WTC11 (cell line): Measurements from ENCODE around the gene HES2. TPM values are rescaled to one million over a fixed set of nuclear protein-coding genes. Genes with fewer than 3 reads are reported as not detected.

Experiments used
- ATAC-seq: fragments of 200-7000 bp; cut with Tn5 transposase; 2 replicates; pipeline ENCODE4 v1.10.0; 2021; ENCODE audit warnings: mild to moderate bottlenecking, moderate library complexity
- CTCF ChIA-PET: fragments of 300-600 bp; sonication (Branson Sonifier 250); formaldehyde crosslinking; loops from one replicate; lab custom pipeline; 2021; ENCODE audit warnings: antibody characterized with exemption; lab: Charles Lee
- POLR2A ChIA-PET: fragments of 350-600 bp; sonication (Branson Sonifier 250); formaldehyde crosslinking; loops from one replicate; lab custom pipeline; 2021; ENCODE audit warnings: antibody characterized with exemption; lab: Charles Lee
- DNase-seq: peaks from one replicate; pipeline ENCODE4 v3.0.0; 2021; ENCODE audit warnings: low spot score
- H3K27ac Mint-ChIP-seq: 2 replicates; pipeline ENCODE4 v1.8.0; 2021; ENCODE audit warnings: mixed read lengths
- H3K27me3 Mint-ChIP-seq: 2 replicates; pipeline ENCODE4 v1.8.0; 2021; ENCODE audit warnings: low read depth, mild to moderate bottlenecking, moderate library complexity, mixed read lengths
- H3K36me3 Mint-ChIP-seq: 2 replicates; pipeline ENCODE4 v1.8.0; 2021; ENCODE audit warnings: mixed read lengths
- H3K4me1 Mint-ChIP-seq: 2 replicates; pipeline ENCODE4 v1.8.0; 2022; ENCODE audit warnings: mixed read lengths
- H3K4me3 Mint-ChIP-seq: 2 replicates; pipeline ENCODE4 v1.8.0; 2021; ENCODE audit warnings: mild to moderate bottlenecking, moderate library complexity, mixed read lengths
- H3K9me3 Mint-ChIP-seq: 2 replicates; pipeline ENCODE4 v1.8.0; 2021; ENCODE audit warnings: mixed read lengths
- FOXP1 ChIP-seq: sonication (generic); formaldehyde crosslinking; IDR thresholded peaks from 2 replicates; pipeline ENCODE4 v1.8.0; 2022; ENCODE audit warnings: missing genetic modification reagents, mild to moderate bottlenecking, moderate library complexity, borderline replicate concordance
- GABPB1 ChIP-seq: sonication (generic); formaldehyde crosslinking; IDR thresholded peaks from 2 replicates; pipeline ENCODE4 v1.8.1; 2023; ENCODE audit warnings: mild to moderate bottlenecking, missing genetic modification reagents
- NFATC4 ChIP-seq: fragments of 250-450 bp; sonication (Bioruptor Pico); IDR thresholded peaks from 2 replicates; pipeline ENCODE4 v1.9.0; 2021; ENCODE audit warnings: mild to moderate bottlenecking
- NR3C1 ChIP-seq: sonication (generic); formaldehyde crosslinking; conservative IDR thresholded peaks from 2 replicates; pipeline ENCODE4 v1.8.1; 2023; ENCODE audit warnings: low read depth, mild to moderate bottlenecking, missing genetic modification reagents
- ZNF416 ChIP-seq: fragments of 250-450 bp; sonication (Bioruptor Pico); IDR thresholded peaks from 2 replicates; pipeline ENCODE4 v1.9.0; 2021; ENCODE audit warnings: mild to moderate bottlenecking, inconsistent platforms
- total RNA-seq: library from RNA; stranded (reverse); gene quantifications from 3 replicates; pipeline ENCODE4 v1.2.3, GENCODE V29; 2021
- TF ChIP-seq, protein P1 (sequence below): sonication (generic); formaldehyde crosslinking; IDR thresholded peaks from 2 replicates; pipeline ENCODE4 v1.8.0; 2022; ENCODE audit warnings: mild to moderate bottlenecking, missing genetic modification reagents
- TF ChIP-seq, protein P2 (sequence below): sonication (generic); formaldehyde crosslinking; IDR thresholded peaks from 2 replicates; pipeline ENCODE4 v1.8.1; 2022; ENCODE audit warnings: low read depth, missing genetic modification reagents, borderline replicate concordance
- TF ChIP-seq, protein P3 (sequence below): sonication (generic); formaldehyde crosslinking; IDR thresholded peaks from 2 replicates; pipeline ENCODE4 v1.8.1; 2023; ENCODE audit warnings: mild to moderate bottlenecking, missing genetic modification reagents, moderate library complexity
- TF ChIP-seq, protein P4 (sequence below): sonication (generic); formaldehyde crosslinking; IDR thresholded peaks from 2 replicates; pipeline ENCODE4 v1.8.1; 2023; ENCODE audit warnings: mild to moderate bottlenecking, missing genetic modification reagents, borderline replicate concordance
- TF ChIP-seq, protein P5 (sequence below): sonication (generic); formaldehyde crosslinking; IDR thresholded peaks from 2 replicates; pipeline ENCODE4 v1.8.0; 2022; ENCODE audit warnings: mild to moderate bottlenecking, missing genetic modification reagents
- TF ChIP-seq, protein P6 (sequence below): sonication (generic); formaldehyde crosslinking; IDR thresholded peaks from 2 replicates; pipeline ENCODE4 v1.8.1; 2022; ENCODE audit warnings: missing genetic modification reagents, borderline replicate concordance
- TF ChIP-seq, protein P7 (sequence below): fragments of 250-450 bp; sonication (Bioruptor Pico); IDR thresholded peaks from 2 replicates; pipeline ENCODE4 v2.1.2; 2022; ENCODE audit warnings: mild to moderate bottlenecking, moderate library complexity

HES2 gene
- total RNA-seq, 1 experiment from 2014 or later, result 2.7 TPM

DNA sequence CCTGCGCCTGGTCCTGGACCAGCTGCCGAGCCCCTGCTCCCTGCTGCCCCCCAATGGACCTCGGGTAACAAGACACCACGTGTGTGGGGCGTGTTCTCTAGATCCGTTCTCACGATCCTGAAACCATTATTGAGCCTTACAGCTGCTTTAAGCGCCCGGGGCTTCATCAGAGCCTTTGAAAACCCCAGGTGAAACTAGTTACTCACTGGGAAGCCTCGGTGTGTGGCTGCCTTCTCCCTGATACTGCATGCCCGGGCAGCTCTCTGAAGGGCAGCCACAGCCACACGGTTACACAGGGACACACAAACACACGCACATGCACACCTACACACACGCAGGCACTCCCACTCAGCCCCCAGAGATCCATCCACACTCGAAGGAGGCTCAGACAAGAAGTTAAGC lies 5.3 kb downstream of the HES2 start (continued):
- TF ChIP-seq, protein P1, sequence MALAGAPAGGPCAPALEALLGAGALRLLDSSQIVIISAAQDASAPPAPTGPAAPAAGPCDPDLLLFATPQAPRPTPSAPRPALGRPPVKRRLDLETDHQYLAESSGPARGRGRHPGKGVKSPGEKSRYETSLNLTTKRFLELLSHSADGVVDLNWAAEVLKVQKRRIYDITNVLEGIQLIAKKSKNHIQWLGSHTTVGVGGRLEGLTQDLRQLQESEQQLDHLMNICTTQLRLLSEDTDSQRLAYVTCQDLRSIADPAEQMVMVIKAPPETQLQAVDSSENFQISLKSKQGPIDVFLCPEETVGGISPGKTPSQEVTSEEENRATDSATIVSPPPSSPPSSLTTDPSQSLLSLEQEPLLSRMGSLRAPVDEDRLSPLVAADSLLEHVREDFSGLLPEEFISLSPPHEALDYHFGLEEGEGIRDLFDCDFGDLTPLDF (CRISPR knock-in tag), result no peak
- TF ChIP-seq, protein P2, sequence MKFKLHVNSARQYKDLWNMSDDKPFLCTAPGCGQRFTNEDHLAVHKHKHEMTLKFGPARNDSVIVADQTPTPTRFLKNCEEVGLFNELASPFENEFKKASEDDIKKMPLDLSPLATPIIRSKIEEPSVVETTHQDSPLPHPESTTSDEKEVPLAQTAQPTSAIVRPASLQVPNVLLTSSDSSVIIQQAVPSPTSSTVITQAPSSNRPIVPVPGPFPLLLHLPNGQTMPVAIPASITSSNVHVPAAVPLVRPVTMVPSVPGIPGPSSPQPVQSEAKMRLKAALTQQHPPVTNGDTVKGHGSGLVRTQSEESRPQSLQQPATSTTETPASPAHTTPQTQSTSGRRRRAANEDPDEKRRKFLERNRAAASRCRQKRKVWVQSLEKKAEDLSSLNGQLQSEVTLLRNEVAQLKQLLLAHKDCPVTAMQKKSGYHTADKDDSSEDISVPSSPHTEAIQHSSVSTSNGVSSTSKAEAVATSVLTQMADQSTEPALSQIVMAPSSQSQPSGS (CRISPR knock-in tag), result no peak
- no peak for TF ChIP-seq NR3C1
- TF ChIP-seq, protein P3, sequence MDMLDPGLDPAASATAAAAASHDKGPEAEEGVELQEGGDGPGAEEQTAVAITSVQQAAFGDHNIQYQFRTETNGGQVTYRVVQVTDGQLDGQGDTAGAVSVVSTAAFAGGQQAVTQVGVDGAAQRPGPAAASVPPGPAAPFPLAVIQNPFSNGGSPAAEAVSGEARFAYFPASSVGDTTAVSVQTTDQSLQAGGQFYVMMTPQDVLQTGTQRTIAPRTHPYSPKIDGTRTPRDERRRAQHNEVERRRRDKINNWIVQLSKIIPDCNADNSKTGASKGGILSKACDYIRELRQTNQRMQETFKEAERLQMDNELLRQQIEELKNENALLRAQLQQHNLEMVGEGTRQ, result peak; percentile 78
- TF ChIP-seq FOXP1, result peak; percentile 40; the same call in 1 of the 2 replicates
- TF ChIP-seq, protein P4, sequence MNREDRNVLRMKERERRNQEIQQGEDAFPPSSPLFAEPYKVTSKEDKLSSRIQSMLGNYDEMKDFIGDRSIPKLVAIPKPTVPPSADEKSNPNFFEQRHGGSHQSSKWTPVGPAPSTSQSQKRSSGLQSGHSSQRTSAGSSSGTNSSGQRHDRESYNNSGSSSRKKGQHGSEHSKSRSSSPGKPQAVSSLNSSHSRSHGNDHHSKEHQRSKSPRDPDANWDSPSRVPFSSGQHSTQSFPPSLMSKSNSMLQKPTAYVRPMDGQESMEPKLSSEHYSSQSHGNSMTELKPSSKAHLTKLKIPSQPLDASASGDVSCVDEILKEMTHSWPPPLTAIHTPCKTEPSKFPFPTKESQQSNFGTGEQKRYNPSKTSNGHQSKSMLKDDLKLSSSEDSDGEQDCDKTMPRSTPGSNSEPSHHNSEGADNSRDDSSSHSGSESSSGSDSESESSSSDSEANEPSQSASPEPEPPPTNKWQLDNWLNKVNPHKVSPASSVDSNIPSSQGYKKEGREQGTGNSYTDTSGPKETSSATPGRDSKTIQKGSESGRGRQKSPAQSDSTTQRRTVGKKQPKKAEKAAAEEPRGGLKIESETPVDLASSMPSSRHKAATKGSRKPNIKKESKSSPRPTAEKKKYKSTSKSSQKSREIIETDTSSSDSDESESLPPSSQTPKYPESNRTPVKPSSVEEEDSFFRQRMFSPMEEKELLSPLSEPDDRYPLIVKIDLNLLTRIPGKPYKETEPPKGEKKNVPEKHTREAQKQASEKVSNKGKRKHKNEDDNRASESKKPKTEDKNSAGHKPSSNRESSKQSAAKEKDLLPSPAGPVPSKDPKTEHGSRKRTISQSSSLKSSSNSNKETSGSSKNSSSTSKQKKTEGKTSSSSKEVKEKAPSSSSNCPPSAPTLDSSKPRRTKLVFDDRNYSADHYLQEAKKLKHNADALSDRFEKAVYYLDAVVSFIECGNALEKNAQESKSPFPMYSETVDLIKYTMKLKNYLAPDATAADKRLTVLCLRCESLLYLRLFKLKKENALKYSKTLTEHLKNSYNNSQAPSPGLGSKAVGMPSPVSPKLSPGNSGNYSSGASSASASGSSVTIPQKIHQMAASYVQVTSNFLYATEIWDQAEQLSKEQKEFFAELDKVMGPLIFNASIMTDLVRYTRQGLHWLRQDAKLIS, result no peak
- no peak for TF ChIP-seq NFATC4
- TF ChIP-seq ZNF416, result no peak

DNA sequence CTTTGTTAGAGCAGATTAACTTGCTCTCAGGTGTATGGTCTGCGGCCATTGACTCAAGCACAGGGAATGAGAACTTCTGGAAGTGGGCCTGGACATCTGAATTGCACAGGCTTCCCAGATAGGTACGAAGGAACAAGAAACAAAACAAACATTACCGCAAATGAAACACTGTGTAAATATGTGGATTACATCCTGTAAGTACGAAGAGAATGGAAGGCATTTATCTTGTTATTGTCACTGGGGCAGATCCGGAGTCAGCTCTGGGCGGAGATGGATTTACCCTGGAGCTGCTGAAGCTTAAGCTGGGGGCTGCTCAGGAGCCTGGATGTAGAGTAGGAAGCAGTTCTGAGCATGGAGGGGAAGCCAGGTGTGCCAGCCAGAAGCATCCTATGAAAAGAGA lies 6.8 kb downstream of the HES2 start:
- no peak for DNase-seq
- POLR2A ChIA-PET, result interaction anchor here (1.2 kb wide), 1 partner anchor 15 kb away, joined by 3 read pairs; no protein-coding TSS in a partner anchor
- H3K4me1 Mint-ChIP-seq, result peaks cover 20% of the 10 kb centered on the region
- no peak for ATAC-seq
- no peaks in the 10 kb centered on the region for H3K9me3 Mint-ChIP-seq
- CTCF ChIA-PET, result interaction anchor here (0.6 to 4.0 kb wide), 6 partner anchors 10 to 208 kb away, joined by 3 to 35 read pairs (median 8); partner anchors contain the start of gene ACOT7
- H3K27me3 Mint-ChIP-seq, result peaks cover 63% of the 10 kb centered on the region
- no peak overlapping the region for H3K4me3 Mint-ChIP-seq
- no peaks in the 10 kb centered on the region for H3K36me3 Mint-ChIP-seq
- no peak overlapping the region for H3K27ac Mint-ChIP-seq
- TF ChIP-seq, protein P5, sequence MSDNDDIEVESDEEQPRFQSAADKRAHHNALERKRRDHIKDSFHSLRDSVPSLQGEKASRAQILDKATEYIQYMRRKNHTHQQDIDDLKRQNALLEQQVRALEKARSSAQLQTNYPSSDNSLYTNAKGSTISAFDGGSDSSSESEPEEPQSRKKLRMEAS (CRISPR knock-in tag), result no peak
- TF ChIP-seq, protein P6, sequence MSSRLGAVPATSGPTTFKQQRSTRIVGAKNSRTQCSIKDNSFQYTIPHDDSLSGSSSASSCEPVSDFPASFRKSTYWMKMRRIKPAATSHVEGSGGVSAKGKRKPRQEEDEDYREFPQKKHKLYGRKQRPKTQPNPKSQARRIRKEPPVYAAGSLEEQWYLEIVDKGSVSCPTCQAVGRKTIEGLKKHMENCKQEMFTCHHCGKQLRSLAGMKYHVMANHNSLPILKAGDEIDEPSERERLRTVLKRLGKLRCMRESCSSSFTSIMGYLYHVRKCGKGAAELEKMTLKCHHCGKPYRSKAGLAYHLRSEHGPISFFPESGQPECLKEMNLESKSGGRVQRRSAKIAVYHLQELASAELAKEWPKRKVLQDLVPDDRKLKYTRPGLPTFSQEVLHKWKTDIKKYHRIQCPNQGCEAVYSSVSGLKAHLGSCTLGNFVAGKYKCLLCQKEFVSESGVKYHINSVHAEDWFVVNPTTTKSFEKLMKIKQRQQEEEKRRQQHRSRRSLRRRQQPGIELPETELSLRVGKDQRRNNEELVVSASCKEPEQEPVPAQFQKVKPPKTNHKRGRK (CRISPR knock-in tag), result no peak

DNA sequence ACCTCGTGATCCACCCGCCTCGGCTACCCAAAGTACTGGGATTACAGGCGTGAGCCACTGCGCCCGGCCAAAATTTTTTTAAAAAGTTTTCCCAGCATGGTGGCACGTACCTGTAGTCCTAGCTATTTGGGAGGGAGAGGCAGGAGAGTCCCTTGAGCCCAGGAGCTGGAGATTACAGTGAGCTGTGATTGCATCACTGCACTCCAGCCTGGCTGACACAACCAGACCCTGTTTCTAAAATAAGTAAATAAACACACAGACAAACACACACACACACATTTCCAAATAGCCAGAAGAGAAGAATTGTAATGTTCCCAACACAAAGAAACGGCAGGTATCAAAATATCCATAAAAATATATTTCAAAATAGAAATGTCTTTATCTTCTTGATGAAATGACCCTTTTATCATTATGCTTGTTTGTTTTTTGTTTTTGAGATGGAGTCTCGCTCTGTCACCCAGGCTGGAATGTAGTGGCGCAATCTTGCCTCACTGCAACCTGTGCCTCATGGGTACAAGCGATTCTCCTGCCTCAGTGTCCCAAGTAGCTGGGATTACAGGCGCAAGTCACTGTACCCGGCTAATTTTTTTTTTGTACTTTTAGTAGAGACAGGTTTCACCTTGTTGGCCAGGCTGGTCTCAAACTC lies 9.3 kb downstream of the HES2 start:
- Mint-ChIP-seq H3K9me3 (no peaks in the 10 kb centered on the region), H3K4me3 (no peak overlapping the region), H3K4me1 (peaks cover 13% of the 10 kb centered on the region), H3K27ac (no peak overlapping the region), H3K27me3 (peaks cover 49% of the 10 kb centered on the region), H3K36me3 (no peaks in the 10 kb centered on the region)
- POLR2A ChIA-PET, result interaction anchor here (0.6 to 0.7 kb wide), 2 partner anchors 24 to 358 kb away, joined by 3 to 8 read pairs; no protein-coding TSS in a partner anchor
- ATAC-seq, result no peak
- peak; percentile 94 for TF ChIP-seq GABPB1 (CRISPR knock-in tag)
- TF ChIP-seq, protein P7, sequence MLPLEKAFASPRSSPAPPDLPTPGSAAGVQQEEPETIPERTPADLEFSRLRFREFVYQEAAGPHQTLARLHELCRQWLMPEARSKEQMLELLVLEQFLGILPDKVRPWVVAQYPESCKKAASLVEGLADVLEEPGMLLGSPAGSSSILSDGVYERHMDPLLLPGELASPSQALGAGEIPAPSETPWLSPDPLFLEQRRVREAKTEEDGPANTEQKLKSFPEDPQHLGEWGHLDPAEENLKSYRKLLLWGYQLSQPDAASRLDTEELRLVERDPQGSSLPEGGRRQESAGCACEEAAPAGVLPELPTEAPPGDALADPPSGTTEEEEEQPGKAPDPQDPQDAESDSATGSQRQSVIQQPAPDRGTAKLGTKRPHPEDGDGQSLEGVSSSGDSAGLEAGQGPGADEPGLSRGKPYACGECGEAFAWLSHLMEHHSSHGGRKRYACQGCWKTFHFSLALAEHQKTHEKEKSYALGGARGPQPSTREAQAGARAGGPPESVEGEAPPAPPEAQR (CRISPR knock-in tag), result no peak
- TF ChIP-seq, all 79 proteins: peak for 1
- no peak for DNase-seq
- CTCF ChIA-PET, result interaction anchor here (0.6 to 2.2 kb wide), 6 partner anchors 9 to 175 kb away, joined by 3 to 11 read pairs (median 5); partner anchors contain the start of gene HES2
